ENCODE data around the gene ZNF417. TPM values are rescaled to one million over a fixed set of nuclear protein-coding genes. Genes with fewer than 3 reads are reported as not detected.

The ZNF417 gene
- total and polyA plus RNA-seq, 2 of the 8 experiments (the other 6 are each of a cell fraction or from before 2014, with no cell fraction given) = 5.4 to 19.2 TPM

GRCh38 chr19:57907394-57907793 lies 9.0 kb downstream of the ZNF417 start (continued):
- no peak for TF ChIP-seq SIN3A (conservative IDR thresholded peaks at IDR 0.05 in 1 of 2, IDR thresholded peaks at IDR 0.05 in 1 of 2; ENCODE audit: low read depth in 1 of 2, low read length in 2 of 2)
